RWPE1 (cell line): ENCODE measurements around the gene CLEC4D.

Source experiments
- CTCF ChIA-PET: fragments of 350-600 bp; sonication (Branson Sonifier 250); formaldehyde crosslinking; extraction: SDS; loops from one replicate; lab custom pipeline; 2021; lab: Yijun Ruan, JAX
- POLR2A ChIA-PET: fragments of 400-600 bp; formaldehyde crosslinking; extraction: SDS; loops from one replicate; lab custom pipeline; 2020; ENCODE audit warnings: antibody characterized with exemption; ENCODE audit not compliant: low non-redundant PET; lab: Yijun Ruan, JAX
- DNase-seq: peaks from one replicate; pipeline ENCODE4 v3.0.0; 2012; ENCODE audit warnings: low spot score
- H3K27ac ChIP-seq: fragments of 450-650 bp; 2 replicates; pipeline ENCODE4 v1.5.1; 2017
- CTCF ChIP-seq: fragments of 450-650 bp; conservative IDR thresholded peaks from 2 replicates; pipeline ENCODE4 v1.5.1; 2017; ENCODE audit warnings: low read depth, mild to moderate bottlenecking

The CLEC4D gene

GRCh38 chr12:8504351-8504750 lies 9.0 kb upstream of the CLEC4D start:
- DNase-seq: no peak
- ChIA-PET CTCF (interaction anchor here (0.6 kb wide), 1 partner anchor 326 kb away, joined by 4 read pairs; no protein-coding TSS in a partner anchor), POLR2A (no interaction called here)
- H3K27ac ChIP-seq: no peak overlapping the region
- no peak for TF ChIP-seq CTCF

GRCh38 chr12:8507596-8507995 lies 5.7 kb upstream of the CLEC4D start:
- no peak for DNase-seq
- H3K27ac ChIP-seq: no peak overlapping the region
- CTCF ChIA-PET: no interaction called here
- POLR2A ChIA-PET: no interaction called here
- no peak for TF ChIP-seq CTCF

- CTCF ChIA-PET: no interaction called here
- POLR2A ChIA-PET: no interaction called here
- no peak for DNase-seq
- H3K27ac ChIP-seq: no peak overlapping the region
- no peak for TF ChIP-seq CTCF
These were observed 5.1 kb upstream of the CLEC4D start for GRCh38 chr12:8508223-8508622.

GRCh38 chr12:8508910-8509841 lies 4.1 kb upstream of the CLEC4D start:
- H3K27ac ChIP-seq: no peak overlapping the region
- POLR2A ChIA-PET: no interaction called here
- CTCF ChIA-PET: interaction anchor here (0.7 kb wide), 1 partner anchor 106 kb away, joined by 3 read pairs; no protein-coding TSS in a partner anchor
- DNase-seq: no peak
- TF ChIP-seq CTCF: no peak

- no peak overlapping the region for H3K27ac ChIP-seq
- ChIA-PET CTCF (interaction anchor here (0.8 kb wide), 1 partner anchor 26 kb away, joined by 3 read pairs; no protein-coding TSS in a partner anchor), POLR2A (no interaction called here)
- DNase-seq: no peak
- TF ChIP-seq CTCF: no peak
These were observed 4.7 kb downstream of the CLEC4D start for GRCh38 chr12:8517971-8518370.

- no peak overlapping the region for H3K27ac ChIP-seq
- ChIA-PET POLR2A (no interaction called here), CTCF (no interaction called here)
- no peak for DNase-seq
- TF ChIP-seq CTCF: no peak
These were observed 5.9 kb downstream of the CLEC4D start for GRCh38 chr12:8519171-8519570.
